HG03095 (cell line): ENCODE results near the gene PKN1.

Source experiments
- ATAC-seq: cut with Tn5 transposase; IDR thresholded peaks from one replicate; pipeline ENCODE4 v1.9.1; 2021; ENCODE audit warnings: moderate library complexity; ENCODE audit not compliant: unreplicated experiment

PKN1 gene

GRCh38 chr19:14406645-14407401 lies 26.3 kb upstream of the PKN1 start:
- ATAC-seq = no peak

GRCh38 chr19:14407605-14408484 lies 25.3 kb upstream of the PKN1 start:
- ATAC-seq = no peak

- ATAC-seq = no peak
These were observed 24.5 kb upstream of the PKN1 start for GRCh38 chr19:14408491-14409145.

GRCh38 chr19:14409146-14410023 lies 23.7 kb upstream of the PKN1 start:
- no peak for ATAC-seq

GRCh38 chr19:14410091-14411051 lies 22.7 kb upstream of the PKN1 start:
- ATAC-seq = no peak

GRCh38 chr19:14411161-14411937 lies 21.8 kb upstream of the PKN1 start:
- ATAC-seq = no peak

- ATAC-seq = no peak
These were observed 21.2 kb upstream of the PKN1 start for GRCh38 chr19:14411938-14412245.

- ATAC-seq = no peak
These were observed 20.6 kb upstream of the PKN1 start for GRCh38 chr19:14412324-14412995.

- no peak for ATAC-seq
These were observed 20.0 kb upstream of the PKN1 start for GRCh38 chr19:14412996-14413692.

GRCh38 chr19:14413693-14414181 lies 19.4 kb upstream of the PKN1 start:
- no peak for ATAC-seq

- ATAC-seq = no peak
These were observed 18.0 kb upstream of the PKN1 start for GRCh38 chr19:14414926-14415690.

- no peak for ATAC-seq
These were observed 16.3 kb upstream of the PKN1 start for GRCh38 chr19:14416817-14417231.

- ATAC-seq = peak; percentile 5
These were observed 14.3 kb upstream of the PKN1 start for GRCh38 chr19:14418856-14419105.

- peak; percentile 82 for ATAC-seq
These were observed 13.8 kb upstream of the PKN1 start, which contains the start of gene DDX39A for GRCh38 chr19:14419106-14419813. DDX39A (minus strand) TSS chr19:14419341; CDS start chr19:14413220, 6,121 bp downstream.

GRCh38 chr19:14425696-14426138 lies 7.4 kb upstream of the PKN1 start:
- no peak for ATAC-seq

- ATAC-seq = no peak
These were observed 5.6 kb upstream of the PKN1 start for GRCh38 chr19:14427461-14427860.
